Esophagus squamous epithelium (tissue), 5 donors: Measurements from ENCODE around the gene PTPRC. TPM values are rescaled to one million over a fixed set of nuclear protein-coding genes. Genes with fewer than 3 reads are reported as not detected.
A peak's percentile ranks its signal among the peaks of the same experiment; 100 is the strongest.

Experiments
- DNase-seq: peaks from one replicate; lab custom pipeline; 2025; lab: John Stamatoyannopoulos, UW
- H3K27ac ChIP-seq, 4 donors: fragments of 200-600 bp; sonication (generic); one replicate each; pipeline ENCODE4 v1.5.1; 2016 to 2019; ENCODE audit warnings: mild to moderate bottlenecking in 1 of 4
- H3K27me3 ChIP-seq, 4 donors: fragments of 200-600 bp; sonication (generic); 1 replicate in 3 of 4; 2 replicates in 1 of 4; pipeline versions ENCODE4 v1.5.1 to v1.6.0; 2017 to 2021; ENCODE audit warnings: antibody characterized with exemption in 1 of 4
- H3K36me3 ChIP-seq, 3 donors: fragments of 200-600 bp; sonication (generic); one replicate each; pipeline ENCODE4 v1.5.1; 2016 to 2019
- H3K4me1 ChIP-seq, 3 donors: fragments of 200-600 bp; sonication (generic); one replicate each; pipeline ENCODE4 v1.5.1; 2017 to 2019
- H3K4me3 ChIP-seq, 4 donors: fragments of 200-600 bp; sonication (generic); 1 replicate in 3 of 4; 2 replicates in 1 of 4; pipeline ENCODE4 v1.5.1; 2016 to 2019; ENCODE audit warnings: mild to moderate bottlenecking in 2 of 4, moderate library complexity in 1 of 4
- H3K9me3 ChIP-seq, 3 donors: fragments of 200-600 bp; sonication (generic); one replicate each; pipeline ENCODE4 v1.5.1; 2016 to 2019
- CTCF ChIP-seq, 6 experiments: fragments of 450-650 bp in 4 of 6; fragments of 200-600 bp in 2 of 6; sonication (generic) in 2 of 6; IDR thresholded peaks; one replicate each; pipeline ENCODE4 v1.5.1; 2016 to 2019; ENCODE audit warnings: antibody characterized with exemption in 6 of 6, mild to moderate bottlenecking in 4 of 6, moderate library complexity in 4 of 6
- POLR2A ChIP-seq, 4 donors: fragments of 450-650 bp; IDR thresholded peaks; one replicate each; pipeline ENCODE4 v1.6.1; 2017; ENCODE audit warnings: antibody characterized with exemption in 4 of 4, mild to moderate bottlenecking in 4 of 4, moderate library complexity in 3 of 4
- WGBS, 2 donors: methylation state at CpG; one replicate each; pipeline ENCODE4 v1.1.5; 2018; 5-methylcytosine and 5-hydroxymethylcytosine counted together
- intact Hi-C: fragments of 100-400 bp; cut with DNase I; formaldehyde crosslinking; loops from one replicate; pipeline ENCODE4 v1.15.0; 2022
- total RNA-seq, 4 donors: library from RNA; depleted of rRNA; stranded (reverse); fragments of >200 nt; gene quantifications; one replicate each; pipeline ENCODE4 v1.1.0, GENCODE V29; 2016
- donor health status: DM: yes; HTN: yes; CAD: no.

Gene PTPRC
- total RNA-seq, 4 donors from 2014 or later: 9.2 to 39.1 (median 14.9) TPM

GRCh38 chr1:198620951-198621824 lies 17.7 kb upstream of the PTPRC start:
- peak in 1 of 4 donors; percentile 42 for TF ChIP-seq POLR2A (IDR thresholded peaks at IDR 0.05)
- TF ChIP-seq CTCF (IDR thresholded peaks at IDR 0.05): no peak
- no peak for DNase-seq
- Histone ChIP-seq H3K4me1 (no peaks in the 10 kb centered on the region), H3K9me3 (no peaks in the 10 kb centered on the region), H3K36me3 (no peaks in the 10 kb centered on the region), H3K27me3 (no peaks in the 10 kb centered on the region), H3K4me3 (no peak overlapping the region), H3K27ac (peak overlapping the region in 3 of 4 donors; percentile 43 to 70 (median 69))
- intact Hi-C loops: no loop called here
- WGBS, 2 donors: 76 to 79% methylated on average over 10 of the region's 10 CpGs

GRCh38 chr1:198622001-198622400 lies 16.8 kb upstream of the PTPRC start:
- Histone ChIP-seq H3K36me3 (no peaks in the 10 kb centered on the region), H3K27ac (peak overlapping the region in 2 of 4 donors; percentile 18 to 69), H3K4me1 (no peaks in the 10 kb centered on the region), H3K9me3 (no peaks in the 10 kb centered on the region), H3K27me3 (no peaks in the 10 kb centered on the region), H3K4me3 (no peak overlapping the region)
- WGBS, 2 donors: 52 to 70% methylated on average over 1 of the region's 1 CpG
- TF ChIP-seq CTCF (IDR thresholded peaks at IDR 0.05) (no peak), POLR2A (IDR thresholded peaks at IDR 0.05) (no peak)
- no peak for DNase-seq
- intact Hi-C loops: no loop called here

- no peak overlapping the region for H3K4me3 ChIP-seq
- intact Hi-C loops: no loop called here
- DNase-seq: no peak
- no peaks in the 10 kb centered on the region for H3K9me3 ChIP-seq
- no peak overlapping the region for H3K27ac ChIP-seq
- no peaks in the 10 kb centered on the region for H3K36me3 ChIP-seq
- H3K27me3 ChIP-seq: no peaks in the 10 kb centered on the region
- no peak for TF ChIP-seq POLR2A (IDR thresholded peaks at IDR 0.05)
- TF ChIP-seq CTCF (IDR thresholded peaks at IDR 0.05): no peak
- H3K4me1 ChIP-seq: no peaks in the 10 kb centered on the region
- WGBS, 2 donors: 41 to 45% methylated on average over 4 of the region's 4 CpGs
Observed at GRCh38 chr1:198623752-198624647, 14.8 kb upstream of the PTPRC start.

GRCh38 chr1:198624648-198624980 lies 14.2 kb upstream of the PTPRC start:
- intact Hi-C loops: no loop called here
- Histone ChIP-seq H3K36me3 (no peaks in the 10 kb centered on the region), H3K9me3 (no peaks in the 10 kb centered on the region), H3K4me1 (no peaks in the 10 kb centered on the region), H3K4me3 (no peak overlapping the region), H3K27ac (no peak overlapping the region), H3K27me3 (no peaks in the 10 kb centered on the region)
- no peak for DNase-seq
- 62 to 71% methylated on average over 1 of the region's 1 CpG for WGBS, 2 donors
- no peak for TF ChIP-seq POLR2A (IDR thresholded peaks at IDR 0.05)
- TF ChIP-seq CTCF (IDR thresholded peaks at IDR 0.05): no peak
